GM18517 (cell line): Measurements from ENCODE around the gene C5.
"Not testable (repeated sequence)": the region's sequence is repeated elsewhere in the genome, so short reads cannot be mapped to it uniquely, and the experiment has no call there.

Experiments used
- ATAC-seq: cut with Tn5 transposase; IDR thresholded peaks from one replicate; pipeline ENCODE4 v1.9.1; 2021; ENCODE audit warnings: mild to moderate bottlenecking, moderate library complexity; ENCODE audit not compliant: unreplicated experiment

Gene C5

DNA sequence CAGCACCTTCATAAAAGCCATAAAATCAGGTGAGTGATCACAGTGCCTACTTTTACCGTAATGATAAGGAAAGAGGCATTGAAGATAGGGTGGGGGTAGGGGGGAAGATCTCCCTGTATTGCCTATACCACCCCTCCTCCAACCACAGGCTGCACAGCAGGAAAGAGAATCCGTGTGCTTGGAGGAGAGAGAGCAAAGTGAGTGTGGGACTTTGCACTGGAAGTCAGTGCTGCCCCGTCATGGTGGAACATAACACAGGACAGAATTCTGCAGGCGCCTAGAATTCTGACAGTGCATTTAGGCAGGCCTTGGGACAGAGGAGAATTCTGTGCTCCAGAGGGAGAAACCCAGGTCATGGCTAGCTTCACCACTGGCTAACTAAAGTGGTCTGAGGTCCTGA lies 3.5 kb upstream of the C5 start:
- no peak for ATAC-seq

DNA sequence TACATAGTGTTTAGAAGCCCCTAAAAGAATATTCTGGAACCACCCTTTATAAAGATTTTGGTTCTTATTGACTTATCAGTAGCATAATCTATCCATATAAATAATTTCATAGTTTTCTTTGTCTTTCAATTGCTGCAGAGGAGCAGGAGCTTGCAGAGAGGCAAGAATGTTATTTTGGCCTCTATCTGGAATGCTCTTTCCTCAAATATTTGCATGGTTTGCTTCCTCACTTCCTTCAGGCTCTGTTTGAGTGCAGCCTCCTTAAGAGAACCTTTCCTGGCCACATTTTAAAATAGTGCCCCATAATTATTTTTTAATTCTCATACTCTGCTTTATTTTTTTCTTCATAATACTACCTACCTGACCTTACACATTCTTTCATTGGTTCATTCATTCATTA lies 1.5 kb downstream of the C5 start:
- no peak for ATAC-seq

DNA sequence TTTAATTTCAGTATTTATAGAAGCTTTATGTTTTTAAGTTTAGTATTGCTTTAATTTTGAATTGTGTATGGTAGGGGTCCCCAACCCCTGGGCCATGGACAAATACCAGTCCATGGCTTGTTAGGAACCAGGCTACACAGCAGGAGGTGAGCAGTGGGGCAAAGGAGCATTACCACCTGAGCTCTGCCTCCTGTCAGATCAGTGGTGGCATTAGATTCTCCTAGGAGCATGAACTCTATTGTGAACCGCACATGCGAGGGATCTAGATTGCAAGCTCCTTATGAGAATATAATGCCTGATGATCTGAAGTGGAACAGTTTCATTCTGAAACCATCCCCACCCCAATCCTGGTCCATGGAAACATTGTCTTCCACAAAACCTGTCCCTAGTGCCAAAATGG lies 1.9 kb downstream of the C5 start:
- ATAC-seq: no peak

DNA sequence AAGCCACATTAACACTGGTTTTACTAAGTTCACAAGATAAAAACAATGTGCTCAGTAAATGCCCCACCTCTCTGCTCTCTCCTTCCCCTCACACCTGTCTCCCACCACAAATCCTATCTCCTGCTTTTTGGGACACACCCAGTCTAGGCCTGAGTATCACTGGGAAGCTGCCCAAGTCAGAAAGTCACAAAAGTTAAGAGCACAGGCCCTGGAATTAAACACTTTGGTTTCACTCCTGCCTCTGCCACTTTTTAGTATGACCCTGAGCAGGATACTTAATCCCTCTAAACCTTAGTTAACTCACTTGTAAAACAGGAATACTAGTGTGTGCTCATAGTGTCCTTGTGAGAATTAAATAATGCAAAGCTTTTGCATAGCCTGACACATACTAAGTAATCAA lies 11.3 kb downstream of the C5 start:
- no peak for ATAC-seq

DNA sequence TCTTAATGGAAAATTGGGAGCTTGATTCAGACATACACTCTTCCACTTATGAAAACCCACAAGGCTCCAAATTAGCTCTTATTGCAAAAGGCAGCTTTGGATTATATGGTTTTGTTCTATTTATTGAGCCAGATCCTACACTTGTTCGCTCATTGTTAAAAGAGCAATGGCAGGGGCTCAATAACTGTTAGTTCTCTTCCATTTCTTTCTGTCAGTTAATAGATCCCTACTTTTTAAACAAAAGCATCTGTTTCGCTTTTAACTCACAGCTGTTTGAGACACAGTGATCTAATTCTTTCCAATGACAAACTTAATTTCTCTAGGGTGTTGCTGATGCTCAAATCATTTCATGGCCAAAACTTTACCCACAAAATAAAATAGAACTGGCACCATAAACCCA lies 11.7 kb downstream of the C5 start:
- no peak for ATAC-seq

DNA sequence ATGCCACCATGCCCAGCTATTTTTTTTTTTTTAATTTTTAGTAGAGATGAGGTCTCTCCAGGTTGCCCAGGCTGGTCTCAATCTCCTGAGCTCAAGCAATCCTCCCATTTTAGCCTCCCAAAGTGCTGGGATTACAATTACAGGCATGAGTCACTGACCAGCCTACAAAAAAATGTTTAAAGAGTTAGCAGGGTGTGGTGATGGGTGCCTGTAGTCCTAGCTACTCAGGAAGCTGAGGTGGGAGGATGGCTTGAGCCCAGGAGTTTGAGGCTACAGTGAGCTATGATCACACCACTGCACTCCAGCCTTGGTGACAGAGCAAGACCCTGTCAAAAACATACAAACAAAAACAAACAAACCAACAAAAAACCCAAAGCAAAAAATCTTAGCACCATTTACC lies 14.4 kb downstream of the C5 start:
- not testable (repeated sequence) for ATAC-seq

DNA sequence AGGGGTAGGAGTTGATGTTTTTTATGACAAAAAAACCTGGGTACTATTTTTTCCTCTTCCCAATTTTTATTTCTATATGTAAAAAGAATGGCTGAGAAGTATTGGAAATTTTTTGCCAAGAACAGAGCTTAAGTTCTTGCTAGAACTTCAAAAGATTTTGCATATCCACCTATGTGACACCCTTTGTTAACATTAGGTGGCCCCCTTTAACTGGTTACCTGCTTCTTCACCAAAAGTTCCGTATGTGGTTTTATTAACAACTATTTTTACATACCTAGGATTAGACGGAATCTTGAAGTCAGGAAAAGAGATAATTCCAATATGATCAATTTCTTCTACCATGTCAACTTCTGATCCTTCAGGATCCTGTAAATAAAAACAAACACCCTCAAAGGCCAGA lies 15.5 kb downstream of the C5 start:
- ATAC-seq: no peak

DNA sequence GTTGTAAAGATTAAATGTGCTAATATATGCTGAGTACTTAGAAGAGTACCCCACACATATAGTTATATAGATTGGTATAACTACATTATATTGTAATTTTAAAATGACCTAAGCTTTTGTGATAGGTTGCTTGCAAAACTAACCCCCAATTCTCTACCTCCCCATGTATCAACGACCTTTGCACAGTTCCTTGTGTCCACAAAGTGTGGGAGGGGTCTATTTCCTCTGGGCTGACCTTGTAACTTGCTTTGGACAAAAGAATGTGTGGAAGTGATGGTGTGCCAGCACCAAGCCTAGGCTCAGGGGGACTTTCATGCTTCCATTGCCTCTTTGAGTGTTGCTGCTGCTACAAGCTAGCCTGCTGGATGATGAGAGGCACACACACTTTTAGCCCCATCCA lies 20.6 kb downstream of the C5 start:
- no peak for ATAC-seq

DNA sequence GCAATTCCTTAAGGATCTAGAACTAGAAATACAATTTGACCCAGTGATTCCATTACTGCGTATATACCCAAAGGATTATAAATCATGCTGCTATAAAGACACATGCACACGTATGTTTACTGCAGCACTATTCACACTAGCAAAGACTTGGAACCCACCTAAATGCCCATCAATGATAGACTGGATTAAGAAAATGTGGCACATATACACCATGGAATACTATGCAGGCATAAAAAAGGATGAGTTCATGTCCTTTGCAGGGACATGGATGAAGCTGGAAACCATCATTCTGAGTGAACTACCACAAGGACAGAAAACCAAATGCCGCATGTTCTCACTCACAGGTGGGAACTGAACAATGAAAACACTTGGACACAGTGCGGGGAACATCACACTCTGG lies 21.8 kb downstream of the C5 start:
- not testable (repeated sequence) for ATAC-seq

DNA sequence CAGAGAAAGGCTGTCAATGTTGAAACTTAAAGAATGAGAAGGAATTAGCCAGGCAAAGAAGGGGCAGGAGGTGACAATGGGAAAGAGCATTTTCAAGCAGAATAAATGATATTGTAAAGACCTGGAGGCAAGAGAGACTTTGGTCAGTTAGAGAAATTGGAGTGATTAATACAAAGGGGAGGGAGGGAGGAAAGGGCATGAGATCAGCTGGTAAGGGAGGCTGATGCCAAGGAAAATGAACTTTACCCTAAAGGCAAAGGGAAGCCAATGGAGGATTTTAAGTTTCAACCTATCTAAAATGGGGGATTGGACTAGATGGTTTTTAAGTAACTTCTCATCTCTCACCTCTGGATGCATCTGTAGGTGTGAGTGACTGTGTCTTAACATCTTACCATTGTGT lies 23.3 kb downstream of the C5 start:
- ATAC-seq: no peak

DNA sequence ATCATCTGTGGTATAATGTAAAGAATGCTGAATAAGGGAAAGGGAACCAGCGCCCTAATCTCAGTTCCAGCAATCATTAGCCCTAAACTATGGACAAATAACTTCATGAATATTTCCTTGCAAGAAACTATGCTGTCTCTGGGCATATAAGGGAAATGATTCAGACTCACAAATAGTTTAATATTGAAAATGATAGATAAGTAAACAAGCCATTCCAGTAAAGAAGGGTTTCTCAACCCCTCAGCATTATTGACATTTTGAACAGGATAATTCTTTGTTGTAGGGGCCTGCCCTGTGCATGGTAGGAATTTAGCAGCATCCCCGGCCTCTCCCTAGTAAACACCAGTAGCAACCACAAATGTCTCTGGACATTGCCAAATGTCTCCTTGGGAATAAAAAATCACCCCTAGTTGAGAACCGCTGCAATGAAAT lies 23.8 kb downstream of the C5 start:
- no peak for ATAC-seq

DNA sequence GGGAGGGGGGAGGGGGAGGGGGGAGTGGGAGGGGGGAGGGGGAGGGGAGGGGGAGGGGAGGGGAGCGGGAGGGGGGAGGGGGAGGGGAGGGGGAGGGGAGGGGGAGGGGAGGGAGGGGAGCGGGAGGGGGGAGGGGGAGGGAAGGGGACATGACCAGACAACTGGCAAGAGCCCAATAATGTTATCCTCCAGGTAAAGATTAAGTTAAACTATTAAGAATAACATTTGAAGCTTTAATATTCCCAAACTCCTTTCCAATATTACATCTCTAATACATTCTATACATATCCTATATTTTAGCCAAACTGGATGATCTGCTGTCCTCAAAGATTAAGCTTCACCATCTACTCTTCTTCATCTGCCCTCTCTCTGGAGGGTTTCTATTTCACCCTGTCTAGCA lies 25.8 kb downstream of the C5 start:
- ATAC-seq: no peak

DNA sequence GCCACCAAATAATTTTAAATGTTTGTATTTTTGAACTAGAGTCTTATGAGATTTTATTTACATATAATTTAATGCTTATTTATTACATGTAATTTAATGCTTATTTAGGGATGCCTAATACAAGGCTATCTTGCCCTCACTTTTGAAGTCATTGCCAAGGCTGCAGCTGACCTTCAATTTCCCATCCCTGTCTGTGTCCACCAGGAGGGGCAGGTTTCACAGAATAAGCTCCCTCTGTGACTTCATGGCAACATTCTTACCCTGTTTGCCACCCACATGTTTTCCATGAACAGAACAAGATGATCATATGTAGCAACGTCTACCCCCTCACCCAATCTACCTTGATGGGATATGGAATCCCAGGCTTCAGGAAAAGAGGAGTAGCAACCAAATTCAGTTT lies 27.0 kb downstream of the C5 start:
- ATAC-seq: no peak

DNA sequence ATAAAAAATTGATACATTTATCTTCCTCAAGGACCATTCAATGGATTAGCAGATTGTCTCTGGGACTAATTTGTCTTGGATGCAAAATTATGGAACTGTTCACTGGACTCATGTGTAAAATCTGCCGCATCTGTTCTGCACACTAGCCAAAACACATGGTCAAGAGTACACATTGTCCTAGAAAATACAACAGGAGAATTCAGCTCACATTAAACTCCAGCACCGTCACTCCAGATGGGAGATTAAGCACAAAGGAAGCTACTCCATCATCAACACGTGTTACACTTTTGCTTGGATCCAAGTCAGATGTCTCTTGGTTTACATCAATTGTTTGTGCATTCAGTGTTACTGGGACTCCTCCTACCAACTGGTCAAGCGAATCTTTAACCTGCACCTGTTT lies 28.8 kb downstream of the C5 start:
- ATAC-seq: no peak

DNA sequence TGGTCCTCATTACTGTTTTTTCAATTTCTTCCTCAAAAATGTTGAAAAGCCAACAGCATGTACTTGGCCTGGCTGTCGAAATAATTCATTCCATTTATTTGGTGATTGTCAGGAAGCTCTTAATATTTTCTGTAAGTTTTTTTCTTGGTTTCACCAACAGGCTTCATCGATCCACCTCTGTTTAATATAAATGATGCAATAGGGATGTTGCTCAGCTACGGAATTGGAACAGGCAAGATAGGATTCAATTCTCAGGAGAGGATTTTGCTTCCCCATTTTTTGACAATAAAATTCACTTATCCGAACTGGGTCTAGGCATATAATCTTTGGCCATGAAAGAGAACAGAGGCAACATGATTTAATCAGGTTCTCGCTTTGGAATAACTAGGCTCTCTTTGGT lies 30.8 kb downstream of the C5 start:
- no peak for ATAC-seq

DNA sequence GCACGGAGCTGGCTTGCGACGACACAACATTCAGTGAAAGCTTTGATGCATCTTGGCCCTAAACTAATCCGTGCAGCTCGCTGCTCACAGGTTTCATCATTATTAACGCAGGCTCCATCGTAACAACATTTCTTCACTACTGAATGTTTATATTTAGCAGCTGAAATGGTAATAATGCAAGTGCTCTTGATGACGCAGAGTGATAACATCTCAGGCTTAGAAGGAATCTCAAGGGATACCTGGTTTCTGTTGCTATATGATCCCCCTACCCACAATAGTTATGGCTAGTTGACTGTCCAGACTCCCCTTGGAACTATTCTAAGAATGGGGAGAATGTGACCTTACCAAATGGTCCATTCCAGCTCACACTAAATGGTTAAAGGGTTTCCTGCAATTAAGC lies 36.2 kb downstream of the C5 start:
- ATAC-seq: no peak

DNA sequence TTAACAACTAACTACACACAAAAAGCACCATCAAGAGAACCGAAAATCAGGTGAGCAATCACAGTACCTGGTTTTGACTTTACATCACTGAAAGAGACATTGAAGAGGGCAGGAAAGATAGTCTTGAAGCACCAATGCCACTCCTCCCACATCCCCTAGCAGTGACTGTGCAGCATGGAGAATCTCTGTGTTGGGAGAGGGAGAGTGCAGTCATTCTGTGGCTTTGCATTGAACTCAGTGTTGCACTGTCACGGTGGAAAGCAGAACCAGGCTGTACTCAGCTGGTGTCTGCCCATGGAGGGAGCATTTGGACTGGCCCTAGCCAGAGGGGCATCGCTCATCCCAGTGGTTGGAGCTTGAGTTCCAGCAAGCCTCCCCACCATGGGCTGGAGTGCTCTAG lies 40.4 kb downstream of the C5 start:
- ATAC-seq: no peak

DNA sequence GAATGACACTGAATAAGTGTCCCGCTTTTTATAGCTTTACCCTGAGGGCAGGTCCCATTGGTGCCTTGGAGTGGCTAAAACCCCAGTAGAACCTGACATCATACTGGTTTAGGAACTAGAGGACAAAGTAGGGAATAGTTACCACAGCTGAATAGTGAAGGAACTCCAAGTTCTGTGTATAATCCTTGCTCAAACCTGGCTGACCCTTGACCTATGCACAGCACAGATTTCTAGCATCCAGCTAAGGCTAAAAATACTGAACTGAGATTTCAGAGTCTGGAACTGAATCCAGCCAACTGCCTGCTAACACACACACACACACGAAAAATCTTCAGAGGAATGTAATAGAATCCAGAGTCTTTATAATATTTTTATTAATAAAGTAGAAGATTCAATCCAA lies 50.8 kb downstream of the C5 start:
- no peak for ATAC-seq

DNA sequence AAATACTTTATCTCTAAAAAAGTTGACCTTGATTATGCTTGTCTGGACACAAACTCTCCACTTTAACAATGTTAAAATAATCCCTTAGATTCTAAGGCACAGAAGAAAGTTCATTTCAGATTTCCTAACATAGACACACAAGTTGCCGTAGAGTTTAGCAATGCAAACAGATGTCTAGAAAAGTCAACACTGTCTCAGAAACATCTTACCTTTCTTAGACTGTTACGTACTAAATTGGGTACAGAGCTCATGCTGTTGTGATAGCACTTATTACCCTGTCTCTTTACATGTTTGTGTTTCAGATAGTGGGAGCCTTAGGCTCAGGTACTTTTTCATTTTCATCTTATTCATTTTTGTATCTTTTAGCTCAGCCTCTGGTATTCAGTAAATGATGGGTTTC lies 52.0 kb downstream of the C5 start:
- ATAC-seq: no peak

DNA sequence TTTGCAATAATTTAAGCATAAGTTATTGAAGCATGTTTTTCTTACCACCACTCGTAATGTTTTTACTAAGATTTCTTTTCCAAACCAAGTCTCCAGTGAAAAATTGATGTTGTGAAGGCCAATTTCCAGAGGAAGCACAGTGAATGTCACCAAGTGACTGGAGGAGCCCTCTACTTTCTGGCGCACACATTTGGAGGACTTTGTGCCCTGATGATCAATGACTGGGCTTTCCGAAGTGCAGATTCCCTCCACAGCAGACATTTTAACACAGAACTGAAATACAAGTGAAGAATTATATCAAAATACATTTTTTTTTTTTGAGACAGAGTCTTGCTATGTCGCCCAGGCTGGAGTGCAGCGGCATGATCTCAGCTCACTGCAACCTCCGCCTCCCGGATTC lies 52.6 kb downstream of the C5 start:
- no peak for ATAC-seq

DNA sequence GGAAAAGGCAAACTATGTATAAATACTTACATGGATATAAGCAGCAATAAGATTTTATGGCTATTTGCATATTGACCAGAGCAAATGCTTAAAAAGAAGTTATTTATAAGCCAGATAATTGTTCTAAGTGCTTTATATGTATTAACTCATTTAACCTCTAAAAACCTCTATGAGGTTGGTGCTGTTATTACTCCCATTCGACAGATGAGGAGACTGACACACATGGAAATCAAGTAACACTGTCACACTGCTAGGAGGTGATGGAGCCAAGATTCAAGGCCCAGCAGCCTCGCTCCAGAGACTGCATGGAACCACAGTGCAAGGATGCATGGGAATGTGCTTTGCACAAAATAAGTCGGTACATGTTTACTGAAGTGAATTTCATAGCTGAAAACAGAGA lies 53.7 kb downstream of the C5 start:
- ATAC-seq: no peak

DNA sequence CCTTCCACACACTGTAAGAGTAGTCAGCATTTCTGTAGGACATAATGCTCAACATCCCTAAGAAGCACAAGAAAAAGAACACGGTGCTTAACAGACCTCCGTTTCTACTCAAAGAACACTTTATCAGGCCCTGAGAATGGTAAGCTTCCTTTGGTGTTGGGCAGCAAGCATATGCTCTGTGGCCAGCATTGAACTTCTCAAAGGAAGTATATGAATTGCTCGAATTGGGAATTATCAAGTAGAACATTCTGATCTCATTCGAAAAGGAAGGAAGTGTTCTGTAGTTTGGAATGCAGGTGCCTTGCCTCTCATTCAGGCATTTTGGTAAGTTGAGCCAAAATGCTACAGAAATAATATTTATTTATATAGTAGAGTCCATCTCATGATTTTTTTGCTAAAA lies 61.0 kb downstream of the C5 start:
- no peak for ATAC-seq

DNA sequence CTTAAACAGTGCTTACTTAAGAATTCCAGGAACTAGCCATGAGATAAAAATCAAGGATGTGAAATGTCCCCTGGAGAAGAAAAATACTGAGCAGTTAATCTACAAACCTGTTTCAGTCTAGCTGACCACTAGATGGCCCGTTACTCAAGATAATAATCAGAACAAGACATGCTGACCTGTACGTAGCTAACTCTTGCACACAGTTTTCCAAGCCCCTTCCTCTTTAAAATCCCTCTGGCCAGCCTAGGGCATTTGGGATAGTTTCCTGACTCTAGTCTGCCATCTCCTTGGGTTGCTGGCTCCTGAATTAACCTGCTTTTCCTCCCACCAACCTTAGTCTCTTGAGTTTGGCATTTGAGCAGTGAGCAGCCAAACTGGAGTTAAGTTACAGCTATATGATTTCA lies 64.3 kb downstream of the C5 start:
- ATAC-seq: no peak

DNA sequence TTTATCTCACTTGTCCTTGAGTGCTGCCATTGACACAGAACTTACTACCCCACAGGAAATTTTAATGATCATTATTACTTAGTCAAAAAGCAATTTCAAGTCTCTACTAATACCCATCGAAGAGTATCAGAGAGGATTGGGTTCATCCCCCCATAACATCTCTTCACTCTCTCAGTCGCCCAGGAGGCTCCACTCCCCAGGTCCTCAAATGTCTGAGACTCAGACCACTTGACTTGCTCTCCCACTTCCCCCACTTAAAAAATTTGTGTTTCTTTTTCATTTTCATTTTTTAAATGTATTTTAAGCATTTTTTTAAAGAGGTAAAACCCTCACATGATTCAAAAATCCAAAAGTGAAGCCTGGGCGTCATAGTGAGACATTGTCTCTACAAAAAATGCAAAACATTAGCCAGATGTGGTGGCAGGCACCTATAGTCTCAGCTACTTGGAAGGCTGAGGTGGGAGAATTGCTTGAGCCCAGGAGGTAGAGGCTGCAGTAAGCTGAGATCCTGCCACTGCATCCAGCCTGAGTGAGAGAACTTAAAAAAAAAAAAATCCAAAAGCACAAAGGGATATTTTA lies 66.7 kb downstream of the C5 start:
- ATAC-seq: no peak
